GM21825 (cell line): Measurements from ENCODE around the gene CHST5.
A peak's percentile ranks its signal among the peaks of the same experiment; 100 is the strongest.
"Not testable (repeated sequence)": the region's sequence is repeated elsewhere in the genome, so short reads cannot be mapped to it uniquely, and the experiment has no call there.

Experiments used
- ATAC-seq: cut with Tn5 transposase; IDR thresholded peaks from one replicate; pipeline ENCODE4 v1.9.1; 2021; ENCODE audit warnings: mild to moderate bottlenecking, moderate library complexity; ENCODE audit not compliant: unreplicated experiment

The CHST5 gene

GRCh38 chr16:75514296-75514695 lies 21.6 kb downstream of the CHST5 start:
- ATAC-seq = no peak

DNA sequence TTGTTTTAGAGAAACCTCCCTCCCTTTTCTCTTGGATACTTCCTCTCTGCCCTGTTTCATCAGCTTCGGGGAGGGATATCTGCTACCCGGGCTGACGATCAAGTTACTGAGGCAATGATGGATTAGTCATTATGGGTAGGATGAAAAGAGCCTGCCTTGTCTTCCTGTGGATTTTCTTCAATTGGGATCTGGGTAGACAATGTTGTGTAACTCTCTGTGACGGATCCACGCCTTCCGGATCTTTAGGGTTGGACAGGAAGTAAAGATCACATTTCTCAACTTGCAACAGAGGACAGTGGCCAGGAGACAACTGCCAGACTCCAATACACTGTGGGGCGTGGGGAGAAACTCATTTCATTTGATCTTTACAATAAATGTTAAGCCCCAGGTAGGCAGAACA lies 29.3 kb downstream of the CHST5 start:
- ATAC-seq = no peak

DNA sequence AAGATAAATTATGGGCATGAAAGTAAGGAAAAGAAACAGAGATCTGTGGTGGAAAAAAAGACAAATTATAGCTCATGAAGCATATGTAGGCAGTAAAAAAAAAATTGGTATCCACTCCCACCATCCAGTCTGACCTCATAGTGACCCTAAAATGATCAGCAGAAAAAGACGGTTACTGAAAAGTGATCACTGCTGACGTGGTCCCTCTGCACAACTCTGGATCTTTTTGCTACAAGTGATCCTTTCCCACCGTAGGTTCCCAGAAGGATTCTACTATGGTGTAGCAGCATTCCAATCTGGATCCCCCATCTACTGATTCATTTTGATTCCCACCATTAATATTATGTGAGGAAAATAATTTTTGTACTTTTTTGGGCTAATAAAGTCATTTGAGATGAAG lies 29.8 kb downstream of the CHST5 start:
- ATAC-seq = no peak

GRCh38 chr16:75503801-75504200 lies 32.1 kb downstream of the CHST5 start:
- no peak for ATAC-seq

DNA sequence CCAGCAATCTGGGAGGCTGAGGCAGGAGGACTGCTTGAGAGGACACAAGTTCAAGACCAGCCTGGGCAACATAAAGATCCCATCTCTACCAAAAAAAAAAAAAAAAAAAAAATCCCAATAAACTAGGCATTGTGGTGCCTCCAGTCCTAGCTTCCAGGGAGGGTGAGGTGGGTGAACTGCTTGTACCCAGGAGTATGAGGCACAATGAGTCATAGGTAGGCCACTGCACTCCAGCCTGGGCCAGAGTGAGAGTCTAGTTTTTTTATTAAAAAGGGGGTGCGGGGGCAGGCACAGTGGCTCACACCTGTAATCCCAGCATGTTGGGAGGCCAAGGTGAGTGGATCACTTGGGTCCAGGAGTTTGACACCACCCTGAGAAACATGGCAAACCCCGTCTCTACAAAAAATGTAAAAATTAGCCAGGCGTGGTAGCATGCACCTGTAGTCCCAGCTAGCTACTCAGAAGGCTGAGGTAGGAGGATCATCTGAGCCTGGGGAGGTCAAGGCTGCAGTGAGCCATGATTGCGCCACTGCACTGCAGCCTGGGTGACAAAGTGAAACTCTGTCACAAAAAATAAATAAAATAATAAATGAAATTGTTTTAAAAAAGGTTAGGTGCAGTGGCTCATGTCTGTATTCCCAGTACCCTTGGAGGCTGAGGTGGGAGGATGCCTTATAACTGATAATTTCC lies 32.8 kb downstream of the CHST5 start:
- ATAC-seq = no peak

DNA sequence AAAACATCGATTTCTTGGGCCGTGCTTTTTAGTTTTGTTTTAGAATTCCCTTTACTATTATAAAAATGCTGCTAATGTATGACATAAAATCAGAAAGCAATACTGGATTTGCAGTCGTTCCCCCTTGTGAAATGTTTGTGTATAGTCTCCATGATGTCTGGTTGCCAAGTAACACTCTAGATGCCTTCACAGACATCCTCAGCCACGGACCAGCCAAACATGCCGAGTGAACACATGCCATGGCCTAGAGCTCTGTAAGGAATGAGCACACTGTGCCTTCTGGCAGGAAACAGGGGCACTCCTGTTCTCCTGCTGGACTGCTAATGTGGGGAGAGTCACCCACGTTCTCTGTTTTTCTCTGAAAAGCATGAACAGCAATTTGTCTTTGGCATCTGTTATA lies 34.1 kb downstream of the CHST5 start:
- not testable (repeated sequence) for ATAC-seq

- ATAC-seq = no peak
Measured at GRCh38 chr16:75501359-75501758, 34.5 kb downstream of the CHST5 start.

DNA sequence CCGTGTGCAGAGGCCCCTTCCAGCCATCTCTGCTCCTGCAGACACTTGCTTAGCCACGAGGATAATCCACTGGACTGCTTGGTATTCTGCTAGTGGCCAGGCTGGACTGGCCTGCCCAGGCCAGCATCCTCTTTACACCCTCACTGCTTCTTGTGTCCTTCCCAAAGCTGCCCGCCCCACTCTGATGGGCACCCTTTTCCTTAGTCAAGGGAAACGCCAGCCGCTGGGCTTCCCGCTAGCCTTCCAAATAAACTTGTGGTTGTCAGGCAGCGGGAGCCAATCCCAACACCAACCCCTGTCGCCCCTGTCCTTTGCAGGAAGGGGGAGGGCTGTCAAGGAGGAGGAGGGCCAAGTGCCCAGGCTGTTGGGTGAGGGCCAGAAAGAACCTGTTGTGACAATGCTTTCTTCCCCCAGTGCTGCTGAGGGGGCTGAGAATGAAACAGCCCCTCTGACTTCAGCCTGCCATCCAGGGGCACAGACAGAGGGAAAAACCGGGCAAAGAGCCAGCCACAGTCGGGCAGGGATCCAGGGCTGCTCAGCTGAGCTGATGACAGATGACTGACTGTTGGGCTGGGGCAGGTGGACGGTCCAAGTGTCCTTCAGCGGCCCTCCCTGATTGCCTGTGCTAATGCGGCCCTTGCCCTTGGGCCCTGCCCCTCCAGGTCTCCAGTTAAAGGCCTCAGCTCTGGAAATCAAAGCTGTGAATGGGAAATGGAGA lies 37.1 kb downstream of the CHST5 start:
- not testable (repeated sequence) for ATAC-seq

GRCh38 chr16:75497558-75497957 lies 38.4 kb downstream of the CHST5 start:
- ATAC-seq = no peak

- ATAC-seq = peak; percentile 65
Measured at GRCh38 chr16:75495076-75495674, 40.7 kb downstream of the CHST5 start, which contains the start of gene CHST6. Gene CHST6 (minus strand): TSS chr16:75495441. CDS start chr16:75479828, 15,613 bp downstream.

- ATAC-seq = no peak
Measured at GRCh38 chr16:75494661-75495075, 41.2 kb downstream of the CHST5 start.

- ATAC-seq = no peak
Measured at GRCh38 chr16:75494184-75494583, 41.7 kb downstream of the CHST5 start.

GRCh38 chr16:75491876-75492275 lies 44.0 kb downstream of the CHST5 start:
- ATAC-seq = no peak

DNA sequence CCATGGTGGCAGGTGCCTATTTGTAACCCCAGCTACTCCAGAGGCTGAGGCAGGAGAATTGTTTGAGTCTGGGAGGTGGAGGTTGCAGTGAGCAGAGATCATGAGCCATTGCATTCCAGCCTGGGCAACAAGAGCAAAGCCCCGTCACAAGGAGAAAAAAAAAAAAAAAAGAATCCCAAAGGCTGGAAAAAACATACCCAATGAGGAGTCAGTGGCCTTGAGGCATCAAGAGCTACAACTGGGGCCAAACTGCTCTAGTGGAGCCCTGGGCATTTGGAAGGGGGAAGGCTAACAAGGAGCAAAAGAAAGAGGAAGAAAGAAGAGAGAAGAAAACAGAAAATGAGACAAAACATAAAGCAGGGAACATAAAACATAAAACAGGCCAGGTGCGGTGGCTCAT lies 47.6 kb downstream of the CHST5 start:
- ATAC-seq = no peak

GRCh38 chr16:75486676-75487313 lies 49.1 kb downstream of the CHST5 start:
- peak; percentile 63 for ATAC-seq

- ATAC-seq = no peak
Measured at GRCh38 chr16:75486014-75486675, 49.8 kb downstream of the CHST5 start.

DNA sequence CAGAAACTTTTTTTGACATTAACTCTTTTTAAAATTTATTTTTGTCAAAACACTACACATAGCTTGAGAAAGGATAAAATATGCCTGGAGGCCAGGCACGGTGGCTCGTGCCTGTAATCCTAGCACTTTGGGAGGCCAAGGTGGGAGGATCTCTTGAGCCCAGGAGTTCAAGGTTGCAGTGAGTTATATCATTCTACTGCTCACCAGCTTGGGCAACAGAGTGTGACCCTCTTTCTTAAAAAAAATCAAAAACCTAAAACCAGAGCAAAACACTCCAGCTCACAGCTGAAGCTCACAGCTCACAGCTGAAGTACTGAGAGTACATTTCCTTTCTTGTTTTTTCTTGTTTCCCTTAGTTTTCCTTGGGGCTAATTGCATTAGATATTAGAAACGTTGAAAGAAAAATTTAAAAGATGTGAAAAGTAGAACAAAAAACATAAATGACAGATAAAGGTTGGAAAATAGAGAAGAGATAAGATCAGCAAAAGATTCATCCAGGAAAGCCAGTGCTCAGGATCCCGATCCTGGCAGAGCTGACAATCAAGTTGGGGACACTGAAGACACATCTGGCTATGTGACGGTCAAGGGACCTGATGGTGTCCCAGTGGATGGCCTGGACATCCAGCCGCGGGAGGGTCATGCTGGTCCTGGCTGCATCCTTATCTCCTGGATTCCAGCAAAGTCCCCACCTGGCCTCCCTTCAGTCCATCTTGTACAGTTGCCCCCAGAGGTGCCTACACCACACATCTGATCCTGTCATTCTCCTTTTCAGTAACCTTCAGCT lies 50.5 kb downstream of the CHST5 start:
- ATAC-seq = peak; percentile 55

DNA sequence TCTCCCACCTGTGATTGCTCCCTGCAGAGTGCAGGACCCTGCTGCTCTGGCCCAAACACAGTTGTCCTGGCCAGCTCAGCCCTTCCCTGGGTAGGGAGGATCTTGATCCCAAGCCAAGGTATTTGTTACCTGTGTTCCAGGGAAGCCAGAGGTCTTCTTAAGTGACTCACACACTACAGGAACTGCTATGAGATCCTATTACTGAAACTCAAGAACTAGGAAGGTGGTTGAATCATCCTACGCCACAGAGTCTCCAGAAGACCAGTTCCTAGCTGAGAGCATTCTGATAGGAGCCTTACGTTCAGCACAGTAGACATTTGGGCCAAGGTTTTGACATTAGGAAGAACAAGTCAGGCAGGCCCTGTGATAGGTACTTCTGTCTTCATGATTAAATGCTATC lies 52.7 kb downstream of the CHST5 start:
- ATAC-seq = no peak

DNA sequence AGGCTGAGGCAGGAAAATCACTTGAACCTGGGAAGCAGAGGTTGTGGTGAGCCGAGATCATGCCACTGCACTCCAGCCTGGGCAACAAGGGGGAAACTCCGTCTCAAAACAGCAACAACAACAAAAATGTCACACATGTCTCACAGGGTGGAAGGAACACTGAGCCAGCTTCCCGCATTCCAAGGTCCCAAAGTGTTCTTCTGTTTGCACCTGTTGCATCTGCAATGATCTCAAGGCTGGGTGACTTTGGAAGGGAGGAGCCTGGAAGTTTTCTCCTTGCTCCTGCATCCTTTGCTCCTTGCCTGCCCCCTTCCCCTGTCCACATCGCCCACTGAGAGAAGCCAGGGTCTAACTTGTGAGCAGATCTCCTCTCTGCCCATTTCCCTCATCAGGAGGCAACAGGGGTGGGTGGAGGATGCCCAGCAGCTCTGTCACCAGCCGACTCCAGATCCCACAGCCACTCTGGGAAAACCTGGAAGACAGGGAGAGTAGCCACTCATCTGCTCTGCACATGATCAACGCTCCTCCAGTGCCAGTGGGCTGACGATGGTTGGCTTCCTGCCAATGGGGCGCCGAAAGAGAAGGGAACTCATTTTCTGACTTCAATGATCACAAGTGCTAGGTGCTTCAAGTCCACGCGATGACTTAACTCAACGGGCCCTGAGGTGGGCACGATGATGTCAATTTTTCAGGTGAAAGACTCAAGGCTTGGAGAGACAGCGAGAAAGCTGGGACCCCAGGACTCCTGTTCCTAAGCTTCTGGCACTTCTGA lies 53.3 kb downstream of the CHST5 start:
- ATAC-seq = no peak
